Skin of body (tissue), 2 donors: ENCODE measurements around the gene SNRNP48. TPM values are rescaled to one million over a fixed set of nuclear protein-coding genes. Genes with fewer than 3 reads are reported as not detected.

Experiments used
- DNase-seq: peaks from one replicate; lab custom pipeline; 2025; lab: John Stamatoyannopoulos, UW
- total RNA-seq: library from RNA; depleted of rRNA; stranded (reverse); fragments of >200 nt; gene quantifications from one replicate; pipeline ENCODE4 v1.2.3, GENCODE V29; 2014

Gene SNRNP48
- total RNA-seq, 1 donor from 2014 or later = 13.8 TPM

DNA sequence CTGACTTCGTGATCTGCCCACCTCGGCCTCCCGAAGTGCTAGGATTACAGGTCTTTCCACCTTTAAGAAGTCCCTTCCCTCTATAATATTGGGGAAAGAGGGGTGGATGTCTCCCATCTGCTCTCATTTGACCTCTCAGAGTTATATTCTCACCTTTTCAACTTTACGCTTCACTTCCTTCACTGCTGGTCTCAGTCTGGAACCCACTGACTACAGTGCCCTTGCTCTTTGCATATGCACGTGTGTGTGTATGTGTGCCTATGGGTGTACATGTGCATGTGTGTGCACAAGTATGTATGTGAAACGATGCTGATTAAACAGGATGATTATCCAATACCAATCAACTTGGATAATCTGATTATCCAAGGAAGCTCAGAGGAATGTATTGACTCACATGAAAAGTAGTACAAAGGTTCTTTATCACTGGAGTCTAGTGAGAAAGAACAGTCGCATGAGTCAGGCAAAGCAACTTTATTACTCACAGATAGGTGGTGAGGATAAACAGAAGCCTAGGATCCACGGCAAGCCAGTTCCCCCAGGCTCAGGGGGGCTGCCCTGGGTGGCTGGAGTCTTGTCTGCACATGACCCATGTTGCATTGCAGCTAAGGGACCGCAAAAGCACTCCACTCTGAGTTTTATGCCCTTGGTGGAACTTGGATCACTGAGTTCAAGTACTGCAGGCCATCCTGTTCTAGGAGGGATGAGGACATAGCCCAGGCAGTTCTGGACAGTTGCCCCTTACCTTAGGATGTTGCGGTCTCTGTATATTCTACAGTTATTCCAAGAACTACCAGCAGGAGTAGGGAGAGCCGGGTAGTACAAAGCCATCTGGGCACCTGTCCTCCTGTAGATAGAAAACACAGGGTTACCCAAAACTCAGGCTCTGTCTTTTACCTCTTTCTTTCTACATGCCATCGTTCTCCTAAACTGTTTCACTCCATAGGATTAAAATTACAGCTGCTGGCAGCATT is 50.9 kb downstream of the SNRNP48 start:
- DNase-seq = no peak

DNA sequence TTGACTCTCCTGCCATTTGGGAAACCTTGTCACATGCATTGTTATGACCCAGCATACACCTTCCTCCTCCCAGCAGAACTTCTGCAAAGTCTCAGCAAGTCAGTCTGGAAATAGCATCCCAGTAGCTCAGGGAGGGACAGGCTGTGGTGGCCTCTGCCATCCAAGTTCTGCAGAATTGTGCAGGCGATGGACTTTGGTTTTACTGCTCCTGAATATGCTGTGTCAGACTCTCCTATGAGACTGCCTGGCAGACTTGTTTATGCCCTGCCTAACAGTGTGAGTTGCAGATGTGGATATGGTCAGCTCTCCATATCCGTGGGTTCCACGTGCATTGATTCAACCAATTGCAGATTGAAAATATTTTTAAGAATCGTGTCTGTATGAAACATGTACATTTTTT is 52.8 kb downstream of the SNRNP48 start:
- DNase-seq = no peak

DNA sequence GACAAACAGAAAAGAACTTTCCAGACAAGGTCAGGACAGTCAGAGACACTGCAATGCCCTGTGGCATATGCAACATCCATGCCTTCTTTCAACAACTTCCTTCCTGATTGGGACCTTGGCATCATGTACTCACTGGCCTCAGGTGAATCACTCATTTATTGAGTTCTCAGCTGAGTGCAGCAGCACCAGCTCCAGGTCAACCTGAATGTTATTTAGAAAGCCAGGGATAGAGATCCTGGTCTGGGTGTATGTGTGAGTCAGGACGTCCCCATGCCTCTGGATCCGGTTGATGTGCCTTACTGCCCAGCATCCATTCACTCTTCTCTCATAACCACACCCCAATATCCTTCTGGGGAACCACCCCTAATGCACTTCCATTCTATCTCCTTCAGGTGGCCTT is 54.4 kb downstream of the SNRNP48 start:
- no peak for DNase-seq

DNA sequence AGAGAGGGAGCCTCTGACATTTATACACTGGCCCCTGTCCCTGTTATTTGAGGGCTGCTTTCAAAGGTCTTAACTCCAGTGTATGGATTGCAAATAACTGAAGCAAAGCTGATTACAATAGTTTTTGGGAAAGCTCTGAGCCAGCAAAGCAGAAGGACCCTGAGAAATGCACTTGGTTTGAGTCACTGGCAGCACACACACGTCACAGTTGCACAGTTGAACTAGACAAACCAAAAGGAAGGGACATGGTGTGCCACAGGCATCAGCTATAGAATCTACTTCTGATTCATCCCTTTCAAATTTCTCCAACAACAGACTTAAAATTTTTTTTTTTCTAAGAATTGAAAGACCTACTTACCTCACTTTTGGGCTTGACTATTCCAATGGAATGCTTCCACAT is 56.4 kb downstream of the SNRNP48 start:
- DNase-seq = no peak

DNA sequence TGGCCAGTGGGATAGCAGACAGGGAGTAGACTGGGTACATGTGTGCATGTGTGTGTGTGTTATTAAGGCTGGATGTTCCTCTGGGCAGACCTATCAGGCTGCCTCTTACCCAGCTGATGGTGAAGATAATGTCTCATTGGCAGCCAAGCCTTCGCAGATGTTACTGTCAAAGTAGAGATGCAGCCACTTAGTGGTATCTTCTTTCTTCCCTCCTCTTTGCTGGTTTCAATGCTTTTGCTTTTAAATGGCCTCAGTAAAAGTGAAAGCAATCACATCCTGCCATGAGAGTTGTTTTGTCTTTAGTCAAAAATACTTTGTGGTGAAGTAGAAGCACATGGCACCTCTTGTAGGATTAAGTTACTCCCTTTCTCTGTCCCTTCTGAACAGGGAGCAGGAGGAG is 57.5 kb downstream of the SNRNP48 start:
- no peak for DNase-seq

DNA sequence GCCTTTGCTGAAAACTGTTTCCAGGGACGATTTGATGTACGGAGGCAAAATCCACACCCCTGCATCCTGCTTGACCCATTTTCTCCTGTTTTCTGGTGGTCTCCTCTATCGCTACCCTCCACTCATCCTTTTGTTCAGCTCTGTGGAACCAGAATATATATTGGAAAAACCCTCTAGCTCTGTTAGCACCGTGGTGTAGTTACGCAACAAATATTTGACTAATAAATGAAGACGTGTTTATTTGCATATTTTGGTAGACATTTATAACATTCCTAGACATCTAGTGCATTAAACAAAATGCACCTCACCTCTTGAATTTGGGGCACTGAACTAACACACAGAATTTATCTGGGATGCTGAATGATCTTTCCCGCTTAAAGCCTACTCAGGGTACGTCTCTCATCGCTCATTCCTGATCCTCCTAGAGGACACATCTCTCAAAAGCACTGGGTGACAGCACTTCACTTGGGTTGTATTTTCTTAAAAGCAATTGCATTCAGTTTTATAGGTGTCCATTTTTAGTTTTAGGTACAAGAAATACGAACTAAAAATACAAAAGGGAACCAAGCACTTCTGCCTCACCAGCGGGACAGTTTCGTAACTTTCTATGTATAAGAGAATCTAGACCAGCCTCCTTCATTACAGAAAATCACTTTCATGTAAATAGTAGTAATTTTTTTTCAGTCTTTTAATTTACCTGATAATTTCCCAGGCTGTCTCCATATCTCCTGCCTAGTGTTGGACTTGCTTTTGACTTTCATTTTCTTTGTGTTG is 59.2 kb downstream of the SNRNP48 start:
- no peak for DNase-seq

DNA sequence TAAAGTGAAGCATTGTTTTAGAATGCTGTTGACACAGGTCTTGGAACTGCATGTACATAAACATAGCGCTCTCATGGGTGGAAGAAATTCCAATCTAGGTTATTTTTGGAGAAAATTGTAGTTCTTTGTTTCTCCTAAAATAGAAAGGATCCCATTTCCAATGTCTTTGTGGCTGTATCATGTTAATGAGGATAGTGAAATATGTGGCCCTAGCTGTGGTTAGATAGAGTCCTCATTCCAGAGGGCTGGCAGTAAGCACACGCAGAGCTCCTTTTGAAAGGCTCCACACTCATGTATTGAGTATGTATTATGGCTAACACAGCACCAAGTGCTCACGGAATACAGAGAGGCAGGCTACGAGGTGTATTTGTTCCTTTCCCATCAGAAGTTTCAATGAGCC is 60.9 kb downstream of the SNRNP48 start:
- DNase-seq = no peak

DNA sequence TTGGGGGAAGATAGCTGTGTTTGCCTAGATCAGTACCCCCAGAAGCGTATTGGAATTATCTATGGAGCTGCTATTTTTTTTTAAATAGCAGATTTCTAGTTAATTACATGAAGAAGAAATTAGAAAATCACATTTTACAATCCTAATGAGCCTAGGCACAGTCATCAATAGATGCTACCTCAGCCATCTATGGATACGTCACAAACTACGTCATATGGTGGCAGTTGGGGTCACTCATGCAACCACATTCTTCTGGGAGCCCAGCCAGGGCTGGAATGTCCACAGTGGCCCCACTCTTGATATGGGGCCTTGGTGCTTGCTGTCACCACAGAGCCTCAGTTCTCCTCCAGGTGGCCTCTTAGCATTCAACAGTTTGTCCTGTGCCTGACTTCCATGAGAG is 63.0 kb downstream of the SNRNP48 start:
- DNase-seq = no peak

DNA sequence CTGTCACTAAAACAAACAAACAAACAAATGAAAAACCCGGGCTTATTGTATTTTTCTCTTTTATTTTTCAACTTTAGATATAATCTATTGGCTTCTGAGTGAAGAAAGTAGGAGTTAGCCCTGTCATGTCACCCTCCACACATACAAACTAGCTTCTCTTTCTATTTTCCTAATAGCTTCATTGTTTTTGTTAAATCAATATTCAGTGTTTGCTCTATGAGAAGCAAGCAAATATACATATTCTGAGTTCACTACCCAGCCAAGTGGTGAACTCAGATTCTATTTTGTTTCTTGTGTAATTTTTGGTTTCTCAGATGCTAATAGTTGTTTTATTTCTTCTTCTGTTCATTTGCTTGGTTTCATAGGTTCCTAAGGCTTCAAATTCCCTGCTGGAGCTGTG is 66.4 kb downstream of the SNRNP48 start:
- no peak for DNase-seq

DNA sequence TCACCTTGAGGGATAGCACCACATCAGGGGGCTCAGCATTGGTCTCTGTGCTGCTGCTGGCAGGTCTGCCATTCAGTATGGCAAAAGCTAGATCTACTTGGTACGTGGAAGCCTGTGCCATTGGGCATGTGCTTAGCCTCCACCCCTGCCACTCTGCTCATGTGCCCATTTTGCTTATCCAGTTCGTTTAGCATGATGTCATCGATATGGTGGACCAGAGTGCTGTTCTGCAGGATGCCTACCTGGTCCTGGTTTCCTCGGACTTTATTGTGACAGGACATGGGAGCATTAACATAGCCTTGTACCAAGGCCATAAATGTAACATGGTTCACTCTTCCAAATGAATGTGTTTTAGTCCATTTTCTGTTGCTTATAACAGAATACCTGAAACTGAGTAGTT is 68.5 kb downstream of the SNRNP48 start:
- no peak for DNase-seq

DNA sequence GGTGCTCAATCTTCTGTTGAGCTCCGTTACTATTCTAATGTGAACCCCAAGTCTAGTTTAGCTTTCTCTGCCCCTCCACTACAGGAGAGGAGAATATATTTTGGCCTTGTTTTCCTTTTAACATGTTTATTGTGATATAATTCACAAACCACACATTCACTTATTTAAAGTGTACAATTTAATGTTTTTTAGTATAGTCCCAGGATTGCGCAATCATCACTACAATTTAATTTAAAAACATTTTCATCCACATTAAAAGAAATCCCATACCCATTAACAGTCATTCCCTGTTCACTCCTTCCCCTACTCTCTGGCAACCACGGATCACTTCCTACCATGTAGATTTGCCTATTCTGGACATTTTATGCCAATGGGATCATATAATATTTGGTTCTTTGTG is 71.4 kb downstream of the SNRNP48 start:
- DNase-seq = no peak

Other genes starting within 250 kb of the SNRNP48 start
- not detected for gene CAGE1, start 200.5 kb upstream of the SNRNP48 start, total RNA-seq
- gene RIOK1, start 200.4 kb upstream of the SNRNP48 start, total RNA-seq = 24.8 TPM
- 467 TPM for gene DSP, start 48.5 kb upstream of the SNRNP48 start, total RNA-seq
- gene BMP6, start 135.9 kb downstream of the SNRNP48 start, total RNA-seq = 3.7 TPM